ENCODE measurements around the gene GRM7. TPM values are rescaled to one million over a fixed set of nuclear protein-coding genes. Genes with fewer than 3 reads are reported as not detected.

GRM7 gene
- total RNA-seq, 1 experiment from 2014 or later = not detected

GRCh38 chr3:7254251-7254650 is 393.3 kb downstream of the GRM7 start:
- H3K4me1 ChIP-seq (ENCODE audit: insufficient read depth, low read length, poor library complexity, severe bottlenecking) = no peaks in the 10 kb centered on the region
- TF ChIP-seq EZH2 (IDR thresholded peaks at IDR 0.05; ENCODE audit: borderline replicate concordance, low read depth, low read length, poor library complexity, severe bottlenecking) = no peak
- TF ChIP-seq CTCF (conservative IDR thresholded peaks at IDR 0.05; ENCODE audit: low read depth, low read length) = no peak
- ChIA-PET POLR2A (ENCODE audit: low non-redundant PET) (no interaction called here), CTCF (no interaction called here)
- DNase-seq (ENCODE audit: low spot score) = no peak
- no TSS peak for BruUV-seq (replicated peaks)
- no peaks in the 10 kb centered on the region for H3K27me3 ChIP-seq (replicated peaks; ENCODE audit: insufficient read depth, low read depth, low read length, poor library complexity)
- no peak overlapping the region for H3K27ac ChIP-seq (ENCODE audit: low read depth, low read length, poor library complexity, severe bottlenecking)
- intact Hi-C loops (cut with micrococcal nuclease; ENCODE audit: unreplicated experiment) = no loop called here
- no peak overlapping the region for H3K4me3 ChIP-seq (ENCODE audit: low read depth, low read length, poor library complexity, severe bottlenecking)
- no peaks in the 10 kb centered on the region for H3K36me3 ChIP-seq (ENCODE audit: insufficient read depth, low read length, poor library complexity, severe bottlenecking)
- no peaks in the 10 kb centered on the region for H3K9me3 ChIP-seq (ENCODE audit: low read depth, low read length, poor library complexity, severe bottlenecking)

GRCh38 chr3:7260975-7261374 is 400.1 kb downstream of the GRM7 start:
- H3K4me3 ChIP-seq (ENCODE audit: low read depth, low read length, poor library complexity, severe bottlenecking) = no peak overlapping the region
- ChIA-PET POLR2A (ENCODE audit: low non-redundant PET) (no interaction called here), CTCF (no interaction called here)
- no peaks in the 10 kb centered on the region for H3K4me1 ChIP-seq (ENCODE audit: insufficient read depth, low read length, poor library complexity, severe bottlenecking)
- no peak overlapping the region for H3K27ac ChIP-seq (ENCODE audit: low read depth, low read length, poor library complexity, severe bottlenecking)
- no peaks in the 10 kb centered on the region for H3K9me3 ChIP-seq (ENCODE audit: low read depth, low read length, poor library complexity, severe bottlenecking)
- DNase-seq (ENCODE audit: low spot score) = no peak
- no peaks in the 10 kb centered on the region for H3K36me3 ChIP-seq (ENCODE audit: insufficient read depth, low read length, poor library complexity, severe bottlenecking)
- TF ChIP-seq EZH2 (IDR thresholded peaks at IDR 0.05; ENCODE audit: borderline replicate concordance, low read depth, low read length, poor library complexity, severe bottlenecking) (no peak), CTCF (conservative IDR thresholded peaks at IDR 0.05; ENCODE audit: low read depth, low read length) (no peak)
- no peaks in the 10 kb centered on the region for H3K27me3 ChIP-seq (replicated peaks; ENCODE audit: insufficient read depth, low read depth, low read length, poor library complexity)
- intact Hi-C loops (cut with micrococcal nuclease; ENCODE audit: unreplicated experiment) = no loop called here
- BruUV-seq (replicated peaks) = no TSS peak

GRCh38 chr3:7263347-7264195 is 402.7 kb downstream of the GRM7 start:
- H3K27me3 ChIP-seq (replicated peaks; ENCODE audit: insufficient read depth, low read depth, low read length, poor library complexity) = no peaks in the 10 kb centered on the region
- H3K4me3 ChIP-seq (ENCODE audit: low read depth, low read length, poor library complexity, severe bottlenecking) = no peak overlapping the region
- ChIA-PET CTCF (no interaction called here), POLR2A (ENCODE audit: low non-redundant PET) (no interaction called here)
- BruUV-seq (replicated peaks) = no TSS peak
- H3K9me3 ChIP-seq (ENCODE audit: low read depth, low read length, poor library complexity, severe bottlenecking) = no peaks in the 10 kb centered on the region
- TF ChIP-seq EZH2 (IDR thresholded peaks at IDR 0.05; ENCODE audit: borderline replicate concordance, low read depth, low read length, poor library complexity, severe bottlenecking) (no peak), CTCF (conservative IDR thresholded peaks at IDR 0.05; ENCODE audit: low read depth, low read length) (no peak)
- no peaks in the 10 kb centered on the region for H3K36me3 ChIP-seq (ENCODE audit: insufficient read depth, low read length, poor library complexity, severe bottlenecking)
- H3K27ac ChIP-seq (ENCODE audit: low read depth, low read length, poor library complexity, severe bottlenecking) = no peak overlapping the region
- no peaks in the 10 kb centered on the region for H3K4me1 ChIP-seq (ENCODE audit: insufficient read depth, low read length, poor library complexity, severe bottlenecking)
- DNase-seq (ENCODE audit: low spot score) = no peak
- intact Hi-C loops (cut with micrococcal nuclease; ENCODE audit: unreplicated experiment) = no loop called here

All from A673 (cell line).